H1 (cell line): ENCODE results near the gene RSPH6A. TPM values are rescaled to one million over a fixed set of nuclear protein-coding genes. Genes with fewer than 3 reads are reported as not detected.

Experiments used
- CTCF ChIA-PET: fragments of 300-600 bp; sonication (Branson Sonifier 250); formaldehyde crosslinking; loops from one replicate; lab custom pipeline; 2021; ENCODE audit not compliant: partially characterized antibody; lab: Charles Lee
- POLR2A ChIA-PET: fragments of 300-600 bp; sonication (Branson Sonifier 250); formaldehyde crosslinking; loops from one replicate; lab custom pipeline; 2021; ENCODE audit warnings: inconsistent platforms; ENCODE audit not compliant: partially characterized antibody; lab: Charles Lee
- DNase-seq, 2 experiments: peaks; one replicate each; pipeline versions ENCODE4 v3.0.0 to v3.0.0-alpha.2; 2010 to 2022; ENCODE audit warnings: low spot score in 2 of 2, low read depth in 1 of 2, mixed read lengths in 1 of 2
- FAIRE-seq: peaks from 2 replicates; lab custom pipeline; 2011; peaks lifted over from hg19 to GRCh38; lab: Jason Lieb, UNC
- H2AFZ ChIP-seq: 2 replicates; pipeline ENCODE4 v1.8.1; 2012; ENCODE audit warnings: low read length, inconsistent platforms
- H2AK5ac ChIP-seq: 2 replicates; pipeline ENCODE4 v1.6.1; 2013; ENCODE audit warnings: low read depth, low read length
- H2BK120ac ChIP-seq: replicated peaks from 2 replicates; pipeline ENCODE3; 2013; ENCODE audit warnings: low read depth, low read length, inconsistent platforms
- H2BK12ac ChIP-seq: 2 replicates; pipeline ENCODE4 v1.6.1; 2013; ENCODE audit warnings: low read depth, low read length
- H2BK15ac ChIP-seq: 2 replicates; pipeline ENCODE4 v1.6.1; 2013; ENCODE audit warnings: low read length
- H2BK20ac ChIP-seq: 2 replicates; pipeline ENCODE4 v1.6.1; 2013; ENCODE audit warnings: low read length
- H2BK5ac ChIP-seq: 2 replicates; pipeline ENCODE4 v1.6.1; 2013; ENCODE audit warnings: low read depth, low read length
- H3K14ac ChIP-seq: 2 replicates; pipeline ENCODE4 v1.6.1; 2013; ENCODE audit warnings: inconsistent platforms; ENCODE audit not compliant: insufficient read length
- H3K18ac ChIP-seq: 2 replicates; pipeline ENCODE4 v1.6.1; 2013; ENCODE audit warnings: low read length; ENCODE audit errors: extremely low read depth
- H3K23ac ChIP-seq: 2 replicates; pipeline ENCODE4 v1.6.1; 2013; ENCODE audit warnings: inconsistent platforms; ENCODE audit not compliant: insufficient read length
- H3K23me2 ChIP-seq: 2 replicates; pipeline ENCODE4 v1.6.1; 2013; ENCODE audit warnings: low read depth, low read length
- H3K27ac ChIP-seq: 2 replicates; pipeline ENCODE4 v1.6.1; 2011; ENCODE audit warnings: low read depth, low read length, inconsistent platforms
- H3K27me3 ChIP-seq, 4 experiments: replicated peaks in 1 of 4; 1 replicate in 1 of 4; 2 replicates in 3 of 4; pipeline versions ENCODE4 v1.6.1 to v1.8.1; 2011 to 2013; ENCODE audit warnings: low read length in 3 of 4, mild to moderate bottlenecking in 3 of 4, inconsistent platforms in 2 of 4, mixed read lengths in 2 of 4, moderate library complexity in 1 of 4; ENCODE audit not compliant: control insufficient read depth in 3 of 4, insufficient read depth in 3 of 4; ENCODE audit errors: extremely low read depth in 1 of 4
- H3K36me3 ChIP-seq, 4 experiments: 2 replicates each; pipeline versions ENCODE4 v1.6.1 to v1.8.1; 2011 to 2013; ENCODE audit warnings: mild to moderate bottlenecking in 4 of 4, low read length in 3 of 4, moderate library complexity in 2 of 4, control low read depth in 1 of 4, inconsistent platforms in 1 of 4; ENCODE audit not compliant: insufficient read depth in 4 of 4, control insufficient read depth in 2 of 4
- H3K4ac ChIP-seq: replicated peaks from 2 replicates; pipeline ENCODE3; 2013; ENCODE audit warnings: low read length, low read depth, mixed read lengths, inconsistent platforms; ENCODE audit not compliant: insufficient read length
- H3K4me1 ChIP-seq, 4 experiments: replicated peaks in 1 of 4; 1 replicate in 1 of 4; 2 replicates in 3 of 4; pipeline versions ENCODE4 v1.6.1 to v1.8.1; 2011 to 2013; ENCODE audit warnings: low read length in 3 of 4, inconsistent platforms in 2 of 4, mixed read lengths in 1 of 4; ENCODE audit not compliant: insufficient read depth in 4 of 4, control insufficient read depth in 3 of 4
- H3K4me2 ChIP-seq, 2 experiments: 2 replicates each; pipeline versions ENCODE4 v1.6.1 to v1.8.1; 2011 to 2013; ENCODE audit warnings: low read depth in 2 of 2, low read length in 2 of 2, control low read depth in 1 of 2, inconsistent platforms in 1 of 2, mild to moderate bottlenecking in 1 of 2; ENCODE audit not compliant: insufficient read depth in 1 of 2
- H3K4me3 ChIP-seq, 4 experiments: fragments of 200-600, 300-600 bp in 1 of 4; sonication (generic), shearing (Covaris generic), sonication (Bioruptor Twin) in 1 of 4; 2 replicates each; pipeline versions ENCODE4 v1.5.1 to v1.8.1; 2011 to 2016; ENCODE audit warnings: low read length in 4 of 4, low read depth in 3 of 4, control low read depth in 2 of 4, inconsistent platforms in 2 of 4, mild to moderate bottlenecking in 2 of 4, mixed read lengths in 1 of 4, moderate library complexity in 1 of 4; ENCODE audit not compliant: insufficient read depth in 2 of 4; ENCODE audit errors: extremely low read depth in 1 of 4
- H3K56ac ChIP-seq: replicated peaks from 2 replicates; pipeline ENCODE3; 2013; ENCODE audit warnings: low read depth, mild to moderate bottlenecking, mixed read lengths, low read length, inconsistent platforms; ENCODE audit not compliant: insufficient read length
- H3K79me1 ChIP-seq: 2 replicates; pipeline ENCODE4 v1.6.1; 2013; ENCODE audit warnings: low read depth, low read length, control low read depth
- H3K79me2 ChIP-seq, 2 experiments: 2 replicates each; pipeline versions ENCODE4 v1.6.1 to v1.8.1; 2012 to 2013; ENCODE audit warnings: low read length in 2 of 2, mild to moderate bottlenecking in 2 of 2, inconsistent platforms in 1 of 2; ENCODE audit not compliant: insufficient read depth in 2 of 2, control insufficient read depth in 1 of 2
- H3K9ac ChIP-seq, 4 experiments: replicated peaks in 1 of 4; 1 replicate in 1 of 4; 2 replicates in 3 of 4; pipeline versions ENCODE4 v1.6.1 to v1.8.1; 2011 to 2013; ENCODE audit warnings: low read depth in 3 of 4, low read length in 3 of 4, control low read depth in 2 of 4, mild to moderate bottlenecking in 2 of 4, moderate library complexity in 2 of 4, inconsistent platforms in 1 of 4; ENCODE audit errors: extremely low read depth in 1 of 4
- H3K9me3 ChIP-seq, 2 experiments: 2 replicates each; pipeline versions ENCODE4 v1.6.1 to v1.8.1; 2012 to 2013; ENCODE audit warnings: mild to moderate bottlenecking in 2 of 2, moderate library complexity in 2 of 2, control low read depth in 1 of 2, inconsistent platforms in 1 of 2, low read depth in 1 of 2, low read length in 1 of 2, mixed read lengths in 1 of 2; ENCODE audit not compliant: insufficient read depth in 2 of 2
- H4K20me1 ChIP-seq, 2 experiments: replicated peaks in 1 of 2; 2 replicates each; pipeline versions ENCODE3 to v1.8.1; 2011 to 2013; ENCODE audit warnings: inconsistent platforms in 2 of 2, low read length in 2 of 2, mild to moderate bottlenecking in 1 of 2; ENCODE audit not compliant: insufficient read depth in 2 of 2, control insufficient read depth in 1 of 2
- H4K5ac ChIP-seq: 2 replicates; pipeline ENCODE4 v1.6.1; 2013; ENCODE audit warnings: low read length, low read depth, mixed read lengths, inconsistent platforms; ENCODE audit not compliant: insufficient read length
- H4K8ac ChIP-seq: 2 replicates; pipeline ENCODE4 v1.8.0; 2013; ENCODE audit warnings: mild to moderate bottlenecking, moderate library complexity, low read length, inconsistent platforms; ENCODE audit not compliant: insufficient read depth; ENCODE audit errors: extremely low read depth
- H4K91ac ChIP-seq: replicated peaks from 2 replicates; pipeline ENCODE3; 2013; ENCODE audit warnings: low read length, mixed read lengths, inconsistent platforms; ENCODE audit not compliant: insufficient read length
- CHD1 ChIP-seq: IDR thresholded peaks from 2 replicates; pipeline ENCODE4 v1.6.1; 2012; ENCODE audit warnings: low read depth, low read length, improper control_type of control experiment
- POLR2AphosphoS5 ChIP-seq: IDR thresholded peaks from 2 replicates; pipeline ENCODE4 v1.6.1; 2011; ENCODE audit warnings: low read depth, low read length
- SIN3A ChIP-seq, 2 experiments: IDR thresholded peaks in 1 of 2; conservative IDR thresholded peaks in 1 of 2; 2 replicates each; pipeline ENCODE4 v1.6.1; 2011 to 2012; ENCODE audit warnings: low read length in 2 of 2, improper control_type of control experiment in 1 of 2, low read depth in 1 of 2, mild to moderate bottlenecking in 1 of 2
- YY1 ChIP-seq: IDR thresholded peaks from 2 replicates; pipeline ENCODE4 v1.6.1; 2011; ENCODE audit warnings: low read depth, mild to moderate bottlenecking, low read length
- WGBS, 2 experiments: shearing (Covaris generic) in 1 of 2; methylation state at CpG; one replicate each; pipeline versions ENCODE4 v1.1.6 to v1.1.7; 2013 to 2015; ENCODE audit warnings: low lambda C conversion rate in 2 of 2, mixed read lengths in 2 of 2, inconsistent platforms in 1 of 2, low coverage in 1 of 2, missing lambda C conversion rate in 1 of 2; ENCODE audit not compliant: insufficient replicate concordance in 2 of 2, insufficient coverage in 1 of 2, insufficient read length in 1 of 2; ENCODE audit errors: extremely low coverage in 1 of 2, missing lambda C conversion rate in 1 of 2; 5-methylcytosine and 5-hydroxymethylcytosine counted together
- polyA plus RNA-seq, 7 experiments: library from polyadenylated mRNA; depleted of rRNA in 3 of 7; stranded (reverse) in 5 of 7; unstranded in 2 of 7; fragments of >200 nt in 5 of 7; fragments of 200-250 nt in 2 of 7; gene quantifications; 1 replicate in 5 of 7; 2 replicates in 1 of 7; 4 replicates in 1 of 7; pipeline versions ENCODE4 v1.2.1 to v1.2.3, GENCODE V29; 2011 to 2013; ENCODE audit warnings: missing spikeins in 2 of 7, mixed read lengths in 2 of 7
- total RNA-seq: library from RNA; stranded (reverse); fragmentation: NEBNext Ultra II Directional; extraction: Animal tissue kit (Norgen Biotek cat#: 25700); gene quantifications from 2 replicates; pipeline ENCODE4 v1.2.1, GENCODE V29; 2021

The RSPH6A gene
- total and polyA plus RNA-seq, 2 of the 8 experiments (the other 6 are each of a cell fraction or from before 2014, with no cell fraction given): 0.05 to 0.19 TPM

GRCh38 chr19:45864629-45865082, 49.5 kb upstream of the RSPH6A start:
- H2BK12ac ChIP-seq: 0 out of 2 replicates have a peak overlapping the region, but pooled peaks have one; percentile 27
- H3K27me3 ChIP-seq: no peaks in the 10 kb centered on the region; a peak in 1 of 7 replicates
- H2BK120ac ChIP-seq: no peak overlapping the region
- H3K9me3 ChIP-seq: no peaks in the 10 kb centered on the region
- H3K56ac ChIP-seq: peak overlapping the region; percentile 73
- peak overlapping the region; percentile 83; the same call in 1 of the 2 replicates for H2BK5ac ChIP-seq
- FAIRE-seq (no peak), DNase-seq (peak in 1 of 2 experiments; percentile 44)
- no peak overlapping the region for H2AK5ac ChIP-seq
- peak overlapping the region; percentile 49; the same call in 1 of the 2 replicates for H2AFZ ChIP-seq
- peaks cover 0 to 7% of the 10 kb centered on the region in 2 experiments for H4K20me1 ChIP-seq
- no peak overlapping the region for H2BK15ac ChIP-seq
- H3K4me3 ChIP-seq: peak overlapping the region; percentile 81 to 91 (median 88)
- H3K79me1 ChIP-seq: peaks cover 14% of the 10 kb centered on the region; the same call in 1 of the 2 replicates
- H3K23ac ChIP-seq: no peak overlapping the region
- ChIA-PET CTCF (interaction anchor here (0.5 to 12.4 kb wide), 17 partner anchors 10 to 214 kb away, joined by 3 to 208 read pairs (median 4); partner anchors contain the start of genes IRF2BP1, MYPOP and NANOS2), POLR2A (interaction anchor here (0.6 to 13.7 kb wide), 12 partner anchors 10 to 681 kb away, joined by 3 to 277 read pairs (median 4); partner anchors contain the start of genes DMWD, IRF2BP1, MYPOP and RSPH6A)
- peak overlapping the region; percentile 96 for H4K8ac ChIP-seq
- H3K4me2 ChIP-seq: peak overlapping the region; percentile 91 to 96
- H3K4me1 ChIP-seq: peaks cover 0 to 18% (median 8%) of the 10 kb centered on the region in 4 experiments; a peak in 6 of 7 replicates
- TF ChIP-seq YY1: peak; percentile 6; the same call in 1 of the 2 replicates
- TF ChIP-seq POLR2AphosphoS5: no peak
- no peak for TF ChIP-seq CHD1
- TF ChIP-seq SIN3A (conservative IDR thresholded peaks at IDR 0.05 in 1 of 2, IDR thresholded peaks at IDR 0.05 in 1 of 2; ENCODE audit: low read depth in 1 of 2, low read length in 2 of 2): no peak
- peak overlapping the region; percentile 59 to 93 (median 88) for H3K9ac ChIP-seq
- H3K23me2 ChIP-seq: peaks cover 18% of the 10 kb centered on the region
- H3K18ac ChIP-seq: peak overlapping the region; percentile 87
- H3K79me2 ChIP-seq: peaks cover 3 to 66% of the 10 kb centered on the region in 2 experiments; a peak in 2 of 4 replicates
- peak overlapping the region; percentile 62; the same call in 1 of the 2 replicates for H3K27ac ChIP-seq
- H4K5ac ChIP-seq: no peak overlapping the region
- peak overlapping the region; percentile 94 for H4K91ac ChIP-seq
- H3K14ac ChIP-seq: peak overlapping the region; percentile 72
- 0 out of 2 replicates have a peak overlapping the region, but pooled peaks have one; percentile 61 for H2BK20ac ChIP-seq
- 6% methylated on average over 12 of the region's 12 CpGs; no CpG with 5 or more reads in 1 of the 2 experiments for WGBS, 2 experiments
- H3K4ac ChIP-seq: peak overlapping the region; percentile 73
- H3K36me3 ChIP-seq: peaks cover 0 to 3% (median 1%) of the 10 kb centered on the region in 4 experiments; a peak in 2 of 8 replicates
